Left renal cortex interstitium (tissue), 4 donors: Measurements from ENCODE around the gene ABHD12. TPM values are rescaled to one million over a fixed set of nuclear protein-coding genes. Genes with fewer than 3 reads are reported as not detected.
A peak's percentile ranks its signal among the peaks of the same experiment; 100 is the strongest.

Source experiments
- DNase-seq, 4 donors: peaks; one replicate each; pipeline ENCODE4 v3.0.0-alpha.2; 2013; ENCODE audit warnings: low read depth in 4 of 4, low spot score in 2 of 4, missing footprints in 1 of 4
- polyA plus RNA-seq, 4 donors: library from polyadenylated mRNA; unstranded; fragments of 120-200 nt; gene quantifications; one replicate each; pipeline ENCODE4 v1.2.1, GENCODE V29; 2013; ENCODE audit not compliant: insufficient read length in 4 of 4

Gene ABHD12
- polyA plus RNA-seq, 4 donors = 47.3 to 61.4 (median 54.6) TPM

DNA sequence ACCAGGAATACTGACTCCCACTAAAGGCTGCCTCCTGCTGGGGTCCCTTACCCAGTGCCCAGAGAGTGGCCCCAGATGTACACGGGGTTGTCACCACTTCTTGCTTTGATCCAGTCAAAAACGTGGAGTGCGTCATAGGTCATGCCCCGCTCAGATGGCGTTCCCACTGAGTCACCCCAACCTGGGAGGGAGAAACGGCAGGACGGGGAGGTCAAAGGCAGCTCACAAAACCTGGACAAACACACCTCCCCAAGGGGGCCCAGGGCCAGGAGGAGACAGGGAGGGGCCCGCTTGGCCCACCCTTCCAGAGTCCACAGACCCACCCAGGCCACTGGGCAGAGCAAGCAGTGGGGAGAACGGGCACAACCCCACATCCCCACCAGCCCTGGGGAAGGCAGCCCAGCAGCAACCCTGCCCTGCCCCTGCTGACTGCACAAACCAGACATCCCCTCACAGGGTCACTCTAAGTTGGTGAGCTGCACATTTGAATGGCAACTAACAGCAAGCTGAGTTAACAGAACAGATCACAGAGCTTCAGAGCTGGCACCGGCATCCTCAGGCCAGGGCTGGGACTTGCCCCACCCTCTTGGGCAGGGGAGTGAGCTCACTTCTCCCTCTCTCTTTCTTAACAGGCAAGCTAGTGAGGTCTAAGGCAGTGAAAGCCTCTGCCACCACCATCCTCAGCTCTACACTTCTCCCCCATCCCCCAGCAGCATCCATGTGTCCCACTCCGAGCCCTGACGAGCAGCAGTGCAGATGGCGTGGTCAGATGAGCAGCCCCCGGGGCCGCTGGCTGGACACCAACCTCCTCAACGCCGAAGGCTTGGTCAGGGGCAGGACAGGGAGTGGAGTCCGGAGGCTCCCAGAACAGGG lies 81.0 kb downstream of the ABHD12 start:
- no peak for DNase-seq

GRCh38 chr20:25308671-25309394 lies 81.8 kb downstream of the ABHD12 start:
- DNase-seq = no peak

- DNase-seq = no peak
Measured at GRCh38 chr20:25308083-25308491, 82.5 kb downstream of the ABHD12 start.

- no peak for DNase-seq
Measured at GRCh38 chr20:25306991-25307903, 83.4 kb downstream of the ABHD12 start.

DNA sequence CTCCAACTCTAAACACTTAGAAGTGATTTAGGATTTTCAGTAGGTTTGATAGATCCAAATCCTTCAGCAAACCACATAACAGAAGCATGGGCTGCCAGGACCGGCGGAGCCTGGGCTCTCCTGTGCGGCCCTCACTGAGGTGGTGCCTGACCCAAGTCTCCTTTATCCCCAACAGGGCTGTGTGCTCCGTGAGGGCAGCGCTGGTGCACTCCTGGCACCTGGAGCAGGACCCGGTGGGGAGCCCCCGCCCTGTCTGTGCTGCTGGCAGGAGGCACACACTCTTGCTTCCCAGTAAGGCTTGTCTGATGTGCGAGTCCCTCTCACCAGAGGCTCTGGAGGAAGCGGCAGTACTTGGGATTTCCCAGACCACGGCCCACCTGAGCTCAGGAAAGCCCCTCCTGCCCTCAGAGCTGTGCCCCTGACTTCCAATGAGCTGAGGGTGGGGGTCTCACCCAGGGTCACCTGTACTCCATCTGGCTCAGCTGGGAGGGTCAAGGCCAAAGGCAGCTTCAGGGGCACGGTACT lies 86.5 kb downstream of the ABHD12 start:
- no peak for DNase-seq

- no peak for DNase-seq
Measured at GRCh38 chr20:25303292-25304024, 87.2 kb downstream of the ABHD12 start.

- DNase-seq = no peak
Measured at GRCh38 chr20:25302596-25302995, 88.0 kb downstream of the ABHD12 start.

GRCh38 chr20:25301357-25301920 lies 89.2 kb downstream of the ABHD12 start:
- DNase-seq = no peak

- DNase-seq = no peak
Measured at GRCh38 chr20:25300496-25301170, 90.0 kb downstream of the ABHD12 start.

DNA sequence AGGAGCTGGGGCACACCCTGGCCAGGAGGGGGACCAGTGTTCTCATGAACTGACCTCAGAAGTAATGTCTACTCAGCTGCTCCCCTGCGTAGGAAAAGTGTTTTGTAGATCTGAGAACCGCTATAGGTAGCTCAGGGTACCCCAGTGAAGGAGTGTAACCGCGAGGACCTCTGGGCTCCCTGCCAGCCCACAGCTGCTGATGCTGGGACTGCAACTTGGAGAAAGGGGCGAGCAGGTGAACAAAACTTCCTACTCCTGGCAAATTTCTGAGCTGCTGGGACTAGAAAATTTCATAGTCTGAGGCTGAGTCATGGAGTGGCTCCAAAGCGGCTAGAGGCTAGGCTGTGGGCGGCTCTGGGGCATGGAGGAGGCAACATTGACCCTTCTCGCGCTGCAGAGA lies 90.8 kb downstream of the ABHD12 start:
- no peak for DNase-seq

DNA sequence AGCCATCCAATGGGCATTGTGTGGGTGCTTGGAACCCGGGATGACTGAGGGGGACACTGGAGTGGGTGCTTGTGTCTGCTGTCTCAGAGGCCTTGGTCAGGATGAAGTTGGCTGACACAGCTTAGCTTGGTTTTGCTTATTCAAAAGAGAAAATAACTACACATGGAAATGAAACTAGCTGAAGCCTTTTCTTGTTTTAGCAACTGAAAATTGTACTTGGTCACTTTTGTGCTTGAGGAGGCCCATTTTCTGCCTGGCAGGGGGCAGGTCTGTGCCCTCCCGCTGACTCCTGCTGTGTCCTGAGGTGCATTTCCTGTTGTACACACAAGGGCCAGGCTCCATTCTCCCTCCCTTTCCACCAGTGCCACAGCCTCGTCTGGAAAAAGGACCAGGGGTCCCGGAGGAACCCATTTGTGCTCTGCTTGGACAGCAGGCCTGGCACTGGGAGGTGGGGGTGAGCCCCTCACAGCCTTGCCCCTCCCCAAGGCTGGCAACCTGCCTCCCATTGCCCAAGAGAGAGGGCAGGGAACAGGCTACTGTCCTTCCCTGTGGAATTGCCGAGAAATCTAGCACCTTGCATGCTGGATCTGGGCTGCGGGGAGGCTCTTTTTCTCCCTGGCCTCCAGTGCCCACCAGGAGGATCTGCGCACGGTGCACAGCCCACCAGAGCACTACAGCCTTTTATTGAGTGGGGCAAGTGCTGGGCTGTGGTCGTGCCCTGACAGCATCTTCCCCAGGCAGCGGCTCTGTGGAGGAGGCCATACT lies 93.3 kb downstream of the ABHD12 start:
- DNase-seq = no peak

GRCh38 chr20:25296094-25297093 lies 94.2 kb downstream of the ABHD12 start:
- no peak for DNase-seq

GRCh38 chr20:25295386-25296093 lies 95.1 kb downstream of the ABHD12 start:
- DNase-seq = no peak

DNA sequence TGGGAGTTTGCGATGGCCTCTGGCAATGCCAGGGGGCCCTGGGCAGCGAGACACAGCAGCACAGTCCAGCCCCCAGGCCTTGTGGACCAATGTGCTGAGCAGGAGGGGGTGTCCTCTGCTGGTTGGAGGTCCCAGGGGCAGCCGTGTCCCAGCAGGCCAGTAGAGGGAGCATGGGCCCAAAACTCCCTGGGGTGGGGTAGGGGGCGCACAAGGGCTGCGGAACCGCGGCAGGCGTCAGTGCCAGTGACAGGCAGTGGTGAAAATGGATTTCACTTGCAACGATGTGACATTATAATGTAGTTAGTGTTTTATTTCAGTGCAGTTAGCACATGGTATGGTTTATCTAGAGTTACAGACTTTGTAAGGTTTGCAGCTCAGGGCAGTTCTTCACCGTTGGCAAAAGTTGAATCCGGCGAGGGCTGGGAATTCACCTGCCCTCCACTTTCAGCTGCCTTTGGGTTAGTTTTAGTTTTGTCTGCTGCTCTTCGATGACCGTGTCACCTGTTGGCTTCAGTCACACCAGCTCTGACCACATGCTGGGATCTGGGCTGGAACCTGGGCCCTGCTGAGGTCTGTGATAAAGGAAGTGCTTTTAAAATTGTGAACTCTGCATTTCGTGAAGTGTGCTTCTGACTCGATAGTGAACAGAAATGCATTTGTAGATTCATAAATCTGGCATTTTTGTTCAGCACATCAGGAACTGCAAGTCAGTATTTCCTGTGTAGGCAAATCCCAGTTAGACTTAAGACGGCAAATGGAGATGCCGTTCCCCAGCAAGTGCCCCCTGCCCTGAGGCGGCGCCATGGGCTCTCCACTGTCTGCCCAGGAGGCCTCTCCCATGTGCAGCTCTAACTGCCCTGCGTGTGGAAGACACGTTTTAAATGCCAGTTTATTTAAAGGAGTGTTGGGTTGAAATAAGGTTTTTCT lies 95.9 kb downstream of the ABHD12 start:
- peak in 1 of 4 donors; percentile 38 for DNase-seq

DNA sequence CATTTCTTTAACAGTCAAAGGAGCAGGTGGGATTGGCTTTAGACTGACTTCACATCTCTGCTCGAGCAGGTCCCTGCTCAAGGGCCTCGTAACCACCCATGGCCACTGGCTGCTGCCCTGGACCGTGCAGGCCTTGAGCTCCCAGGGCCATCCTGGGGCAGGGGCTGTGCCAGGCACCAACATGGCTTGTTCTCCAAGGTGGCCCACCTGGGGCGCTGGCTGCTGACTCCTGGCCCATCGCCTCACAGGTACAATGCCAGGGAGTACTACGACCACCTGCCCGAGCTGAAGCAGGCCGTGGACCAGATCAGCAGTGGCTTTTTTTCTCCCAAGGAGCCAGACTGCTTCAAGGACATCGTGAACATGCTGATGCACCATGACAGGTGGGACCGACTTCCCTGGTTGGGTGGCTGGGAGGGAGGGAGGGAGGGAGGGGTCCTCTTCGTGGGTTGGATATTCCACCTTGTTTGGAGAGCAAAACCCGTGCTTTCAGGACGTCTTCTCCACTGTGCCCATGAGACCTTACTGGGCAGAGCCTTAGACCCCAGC lies 96.7 kb downstream of the ABHD12 start:
- DNase-seq = no peak
